ENCODE data around the gene CDH26.
"Not testable (repeated sequence)": the region's sequence is repeated elsewhere in the genome, so short reads cannot be mapped to it uniquely, and the experiment has no call there.

Gene CDH26

DNA sequence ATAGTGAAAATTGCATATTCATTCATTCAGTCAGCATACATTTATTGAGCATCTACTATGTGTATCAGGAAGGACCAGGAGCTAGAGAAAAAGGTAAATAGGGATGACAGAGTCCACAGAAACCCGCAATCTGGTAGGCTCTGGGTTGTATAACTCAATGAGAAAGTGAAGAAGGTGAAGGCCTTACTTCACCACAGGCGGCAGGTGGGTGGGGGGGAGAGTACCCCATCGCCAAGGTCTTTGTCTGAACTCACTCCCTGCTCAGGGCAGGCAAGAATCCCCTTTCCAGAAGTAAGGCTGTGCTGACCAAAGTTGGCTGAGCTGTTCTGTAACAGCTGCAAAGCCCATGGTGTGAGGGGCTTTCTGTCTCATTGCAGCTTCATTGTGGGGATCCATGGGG is 81.3 kb downstream of the CDH26 start:
- DNase-seq: no peak
- TF ChIP-seq, protein P1, sequence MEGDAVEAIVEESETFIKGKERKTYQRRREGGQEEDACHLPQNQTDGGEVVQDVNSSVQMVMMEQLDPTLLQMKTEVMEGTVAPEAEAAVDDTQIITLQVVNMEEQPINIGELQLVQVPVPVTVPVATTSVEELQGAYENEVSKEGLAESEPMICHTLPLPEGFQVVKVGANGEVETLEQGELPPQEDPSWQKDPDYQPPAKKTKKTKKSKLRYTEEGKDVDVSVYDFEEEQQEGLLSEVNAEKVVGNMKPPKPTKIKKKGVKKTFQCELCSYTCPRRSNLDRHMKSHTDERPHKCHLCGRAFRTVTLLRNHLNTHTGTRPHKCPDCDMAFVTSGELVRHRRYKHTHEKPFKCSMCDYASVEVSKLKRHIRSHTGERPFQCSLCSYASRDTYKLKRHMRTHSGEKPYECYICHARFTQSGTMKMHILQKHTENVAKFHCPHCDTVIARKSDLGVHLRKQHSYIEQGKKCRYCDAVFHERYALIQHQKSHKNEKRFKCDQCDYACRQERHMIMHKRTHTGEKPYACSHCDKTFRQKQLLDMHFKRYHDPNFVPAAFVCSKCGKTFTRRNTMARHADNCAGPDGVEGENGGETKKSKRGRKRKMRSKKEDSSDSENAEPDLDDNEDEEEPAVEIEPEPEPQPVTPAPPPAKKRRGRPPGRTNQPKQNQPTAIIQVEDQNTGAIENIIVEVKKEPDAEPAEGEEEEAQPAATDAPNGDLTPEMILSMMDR (IDR thresholded peaks at IDR 0.05): no peak
- H3K4me1 Mint-ChIP-seq: peaks cover 38% of the 10 kb centered on the region
- no peaks in the 10 kb centered on the region for H3K36me3 Mint-ChIP-seq (ENCODE audit: low read depth)
- H3K27ac Mint-ChIP-seq: no peak overlapping the region
- peaks cover 15% of the 10 kb centered on the region for H3K9me3 Mint-ChIP-seq
- no peak overlapping the region for H3K4me3 Mint-ChIP-seq
- peaks cover 16% of the 10 kb centered on the region for H3K27me3 Mint-ChIP-seq (ENCODE audit: low read depth, poor library complexity)

DNA sequence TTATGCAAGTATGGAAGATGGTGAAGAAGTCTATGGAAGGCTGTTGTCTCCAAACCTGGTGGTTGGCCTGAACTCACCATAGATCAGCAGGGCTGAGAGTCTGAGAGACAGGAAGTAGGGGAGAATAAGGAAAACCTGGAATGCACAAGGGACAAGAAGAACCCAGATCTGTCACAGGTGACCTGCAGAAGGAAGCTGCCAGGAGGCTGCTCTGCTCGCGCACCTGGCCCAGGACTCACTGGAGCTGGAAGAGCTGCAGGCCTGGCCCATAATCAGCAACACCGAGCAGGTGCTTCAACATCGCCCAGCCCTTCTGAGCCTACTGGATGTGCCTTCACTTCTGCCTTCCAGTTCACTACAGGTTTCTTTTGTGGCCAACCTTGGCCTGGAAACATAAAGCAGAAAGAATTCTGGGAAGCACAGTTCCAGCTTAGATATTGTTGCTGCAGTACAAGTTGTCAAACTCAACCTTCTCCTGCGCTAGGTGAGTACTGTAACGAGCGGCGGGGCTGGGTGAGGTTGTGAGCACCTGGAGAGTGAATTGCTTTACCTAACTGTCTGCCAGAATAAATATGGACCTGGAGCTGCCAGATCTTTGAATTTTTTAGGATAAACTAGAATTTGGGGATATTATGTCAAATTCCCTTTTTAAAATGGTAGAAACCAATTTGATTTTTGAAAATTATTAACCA is 82.4 kb downstream of the CDH26 start:
- H3K27me3 Mint-ChIP-seq (ENCODE audit: low read depth, poor library complexity): peaks cover 16% of the 10 kb centered on the region
- H3K4me1 Mint-ChIP-seq: peaks cover 35% of the 10 kb centered on the region
- H3K4me3 Mint-ChIP-seq: no peak overlapping the region
- H3K27ac Mint-ChIP-seq: no peak overlapping the region
- peaks cover 15% of the 10 kb centered on the region for H3K9me3 Mint-ChIP-seq
- no peak for DNase-seq
- H3K36me3 Mint-ChIP-seq (ENCODE audit: low read depth): no peaks in the 10 kb centered on the region
- TF ChIP-seq, protein P1 (IDR thresholded peaks at IDR 0.05): no peak

DNA sequence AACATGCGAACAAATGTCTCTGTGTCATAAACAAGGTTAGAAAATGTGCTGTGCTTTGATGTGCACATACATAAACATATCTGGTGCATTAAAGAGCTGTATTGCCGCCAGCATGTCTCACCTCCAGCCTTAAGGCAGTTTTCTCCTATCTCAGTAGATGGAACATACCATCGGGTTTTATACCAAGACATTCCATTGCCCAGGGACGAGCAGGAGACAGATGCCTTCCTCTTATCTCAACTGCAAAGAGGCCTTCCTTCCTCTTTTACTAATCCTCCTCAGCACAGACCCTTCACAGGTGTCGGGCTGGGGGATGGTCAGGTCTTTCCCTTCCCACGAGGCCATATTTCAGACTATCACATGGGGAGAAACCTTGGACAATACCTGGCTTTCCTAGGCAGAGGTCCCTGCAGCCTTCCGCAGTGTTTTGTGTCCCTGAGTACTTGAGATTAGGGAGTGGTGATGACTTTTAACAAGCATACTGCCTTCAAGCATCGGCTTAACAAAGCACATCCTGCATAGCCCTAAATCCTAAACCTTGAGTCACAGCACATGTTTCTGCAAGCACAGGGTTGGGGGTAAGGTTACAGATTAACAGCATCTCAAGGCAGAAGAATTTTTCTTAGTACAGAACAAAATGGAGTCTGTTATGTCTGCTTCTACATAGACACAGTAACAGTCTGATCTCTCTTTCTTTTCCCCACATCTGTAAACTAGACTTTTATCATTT is 83.4 kb downstream of the CDH26 start:
- not testable (repeated sequence) for DNase-seq; H3K27me3 Mint-ChIP-seq (ENCODE audit: low read depth, poor library complexity); H3K4me3 Mint-ChIP-seq; H3K27ac Mint-ChIP-seq; H3K36me3 Mint-ChIP-seq (ENCODE audit: low read depth)
- Mint-ChIP-seq H3K4me1 (peaks cover 35% of the 10 kb centered on the region), H3K9me3 (peaks cover 11% of the 10 kb centered on the region)

DNA sequence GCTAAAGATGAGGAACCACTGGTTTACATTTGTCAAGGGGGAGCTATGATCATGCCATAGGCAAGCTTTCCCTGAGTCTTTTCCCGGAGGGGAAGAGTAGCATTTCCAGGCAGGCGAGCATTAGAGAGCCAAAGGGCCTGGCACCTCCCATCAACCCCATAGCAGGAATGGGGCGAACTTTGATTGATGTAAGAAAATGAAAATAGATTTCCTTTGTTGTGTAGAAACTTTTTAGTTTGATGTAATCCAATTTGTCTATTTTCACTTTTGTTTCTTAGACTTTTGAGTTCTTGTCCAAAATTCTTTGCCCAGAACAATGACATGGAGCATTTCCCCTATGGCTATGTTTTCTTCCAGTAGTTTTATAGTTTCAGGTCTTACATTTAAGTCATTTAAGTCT is 85.2 kb downstream of the CDH26 start:
- no peaks in the 10 kb centered on the region for H3K36me3 Mint-ChIP-seq (ENCODE audit: low read depth)
- TF ChIP-seq, protein P1 (IDR thresholded peaks at IDR 0.05): no peak
- no peak overlapping the region for H3K4me3 Mint-ChIP-seq
- DNase-seq: no peak
- peaks cover 26% of the 10 kb centered on the region for H3K4me1 Mint-ChIP-seq
- peaks cover 9% of the 10 kb centered on the region for H3K27me3 Mint-ChIP-seq (ENCODE audit: low read depth, poor library complexity)
- H3K9me3 Mint-ChIP-seq: peaks cover 10% of the 10 kb centered on the region
- no peak overlapping the region for H3K27ac Mint-ChIP-seq

DNA sequence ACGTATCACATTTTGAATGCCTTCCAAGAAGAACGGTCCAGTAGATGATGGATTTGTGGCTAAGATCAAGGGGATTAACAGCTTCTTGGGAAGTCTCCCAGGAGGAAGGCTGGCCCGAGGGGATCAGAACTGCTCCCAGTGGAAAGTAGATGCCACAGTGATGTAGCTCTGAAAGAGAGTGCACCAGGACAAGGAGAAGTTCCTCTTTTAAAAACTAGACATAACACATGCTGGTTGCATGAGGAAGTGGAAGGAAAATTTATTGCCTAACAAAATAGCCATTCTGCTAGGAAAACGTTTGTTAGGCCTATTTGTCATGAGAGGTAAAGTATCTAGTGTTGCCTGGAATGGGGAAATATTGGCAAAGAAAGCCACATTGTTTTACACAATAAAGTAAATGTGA is 87.8 kb downstream of the CDH26 start:
- peaks cover 22% of the 10 kb centered on the region for H3K4me1 Mint-ChIP-seq
- H3K27ac Mint-ChIP-seq: no peak overlapping the region
- H3K4me3 Mint-ChIP-seq: no peak overlapping the region
- no peak for DNase-seq
- H3K9me3 Mint-ChIP-seq: peaks cover 10% of the 10 kb centered on the region
- peaks cover 10% of the 10 kb centered on the region for H3K27me3 Mint-ChIP-seq (ENCODE audit: low read depth, poor library complexity)
- no peaks in the 10 kb centered on the region for H3K36me3 Mint-ChIP-seq (ENCODE audit: low read depth)
- TF ChIP-seq, protein P1 (IDR thresholded peaks at IDR 0.05): no peak

DNA sequence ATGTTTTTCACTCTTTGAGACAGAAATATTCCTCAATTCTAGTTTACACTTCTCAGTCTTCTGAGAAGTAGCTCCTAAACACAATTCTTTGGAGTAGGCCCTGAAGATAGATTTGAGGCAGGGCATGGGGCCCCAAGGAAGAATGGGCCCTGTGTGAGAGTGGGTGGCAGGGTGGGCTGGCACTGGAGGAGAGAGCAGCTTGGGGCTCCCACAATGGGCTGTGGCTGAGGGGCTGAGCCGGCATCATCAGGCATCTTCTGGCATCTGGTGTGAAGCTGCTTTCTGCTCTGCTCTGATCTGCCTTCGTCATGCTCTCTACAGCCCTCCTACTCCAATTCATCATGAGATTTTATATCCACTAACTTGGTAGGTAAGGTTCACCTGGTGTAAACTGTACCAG is 88.2 kb downstream of the CDH26 start:
- no peak for DNase-seq
- Mint-ChIP-seq H3K4me3 (no peak overlapping the region), H3K36me3 (ENCODE audit: low read depth) (no peaks in the 10 kb centered on the region), H3K4me1 (peaks cover 17% of the 10 kb centered on the region), H3K27ac (no peak overlapping the region), H3K9me3 (peaks cover 10% of the 10 kb centered on the region), H3K27me3 (ENCODE audit: low read depth, poor library complexity) (peaks cover 11% of the 10 kb centered on the region)
- TF ChIP-seq, protein P1 (IDR thresholded peaks at IDR 0.05): no peak
